GOT3 (cell line): Measurements from ENCODE around the gene GOLGA8J.
"Not testable (repeated sequence)": the region's sequence is repeated elsewhere in the genome, so short reads cannot be mapped to it uniquely, and the experiment has no call there.

Source experiments
- DNase-seq: peaks from one replicate; lab custom pipeline; 2025; ENCODE audit warnings: mixed read lengths; lab: John Stamatoyannopoulos, UW

Gene GOLGA8J, protein sequence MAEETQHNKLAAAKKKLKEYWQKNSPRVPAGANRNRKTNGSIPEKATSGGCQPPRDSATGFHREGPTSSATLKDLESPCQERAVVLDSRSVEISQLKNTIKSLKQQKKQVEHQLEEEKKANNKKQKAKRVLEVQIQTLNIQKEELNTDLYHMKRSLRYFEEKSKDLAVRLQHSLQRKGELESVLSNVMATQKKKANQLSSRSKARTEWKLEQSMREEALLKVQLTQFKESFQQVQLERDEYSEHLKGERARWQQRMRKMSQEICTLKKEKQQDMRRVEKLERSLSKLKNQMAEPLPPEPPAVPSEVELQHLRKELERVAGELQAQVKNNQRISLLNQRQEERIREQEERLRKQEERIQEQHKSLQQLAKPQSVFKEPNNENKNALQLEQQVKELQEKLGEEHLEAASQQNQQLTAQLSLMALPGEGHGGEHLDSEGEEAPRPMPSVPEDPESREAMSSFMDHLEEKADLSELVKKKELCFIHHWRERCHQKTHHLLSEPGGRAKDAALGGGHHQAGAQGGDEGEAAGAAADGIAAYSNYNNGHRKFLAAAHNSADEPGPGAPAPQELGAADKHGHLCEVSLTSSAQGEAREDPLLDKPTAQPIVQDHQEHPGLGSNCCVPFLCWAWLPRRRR

DNA sequence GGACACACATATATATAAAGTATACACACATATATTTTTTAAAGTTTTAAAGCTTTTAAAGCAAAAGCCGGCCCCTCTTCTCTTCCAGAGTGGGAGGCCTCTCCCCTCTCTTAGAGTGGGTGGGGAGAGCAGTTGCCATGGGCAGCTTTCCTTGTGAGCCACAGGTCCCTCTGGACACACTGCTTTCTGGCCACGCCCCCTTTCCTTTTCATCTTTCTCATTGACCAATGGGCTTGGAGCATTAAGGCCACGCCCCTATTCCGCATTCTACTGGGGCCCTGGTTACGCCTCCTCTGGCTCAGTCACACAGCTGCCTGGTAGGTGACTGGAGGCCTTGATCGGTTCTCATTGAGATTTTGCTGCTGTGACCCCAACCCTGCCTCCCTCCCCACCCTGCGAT, at the start of gene GOLGA8J:
GOLGA8J (plus strand) TSS at position 301 of the 400 bp plus-strand sequence; CDS start at position 399, 98 bp downstream.
- not testable (repeated sequence) for DNase-seq

DNA sequence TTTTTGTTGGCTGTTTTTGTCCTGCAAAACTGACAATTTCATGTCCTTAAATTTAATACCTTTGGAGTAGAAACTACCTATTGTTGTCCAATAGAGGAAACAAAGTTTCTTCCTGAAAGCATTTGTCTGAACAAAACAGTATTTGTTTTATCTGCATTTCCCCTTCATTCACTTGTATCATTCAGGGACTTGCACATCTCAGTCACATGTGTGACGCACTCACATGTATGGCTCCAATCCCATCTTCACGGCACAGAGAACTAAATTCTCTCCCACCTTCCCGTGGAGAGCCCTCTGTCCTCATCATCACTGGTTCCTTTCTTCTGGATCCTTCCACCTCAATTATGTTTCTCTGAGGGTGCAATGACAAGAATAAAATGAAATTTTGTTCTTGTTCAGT, 49.5 kb upstream of the GOLGA8J start:
- no peak for DNase-seq

DNA sequence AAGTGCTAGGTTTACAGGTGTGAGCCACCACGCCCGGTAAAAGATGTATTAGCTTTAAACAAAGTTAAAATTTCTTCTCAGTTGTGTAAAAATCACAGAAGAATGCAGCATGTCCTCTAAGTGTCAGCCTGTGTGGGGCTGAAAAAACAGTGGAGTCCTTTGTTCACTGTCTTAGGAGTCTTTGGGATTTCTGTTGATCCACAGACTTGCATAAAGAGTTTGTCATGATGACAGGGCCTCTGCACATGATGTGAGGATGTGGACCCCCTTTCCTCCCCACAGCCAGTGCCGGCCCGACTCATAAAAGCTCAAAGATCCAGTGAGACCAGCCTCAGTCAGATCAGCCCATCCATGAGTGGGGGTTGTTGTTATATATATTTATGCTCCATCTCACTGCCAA, 49.0 kb upstream of the GOLGA8J start:
- no peak for DNase-seq

DNA sequence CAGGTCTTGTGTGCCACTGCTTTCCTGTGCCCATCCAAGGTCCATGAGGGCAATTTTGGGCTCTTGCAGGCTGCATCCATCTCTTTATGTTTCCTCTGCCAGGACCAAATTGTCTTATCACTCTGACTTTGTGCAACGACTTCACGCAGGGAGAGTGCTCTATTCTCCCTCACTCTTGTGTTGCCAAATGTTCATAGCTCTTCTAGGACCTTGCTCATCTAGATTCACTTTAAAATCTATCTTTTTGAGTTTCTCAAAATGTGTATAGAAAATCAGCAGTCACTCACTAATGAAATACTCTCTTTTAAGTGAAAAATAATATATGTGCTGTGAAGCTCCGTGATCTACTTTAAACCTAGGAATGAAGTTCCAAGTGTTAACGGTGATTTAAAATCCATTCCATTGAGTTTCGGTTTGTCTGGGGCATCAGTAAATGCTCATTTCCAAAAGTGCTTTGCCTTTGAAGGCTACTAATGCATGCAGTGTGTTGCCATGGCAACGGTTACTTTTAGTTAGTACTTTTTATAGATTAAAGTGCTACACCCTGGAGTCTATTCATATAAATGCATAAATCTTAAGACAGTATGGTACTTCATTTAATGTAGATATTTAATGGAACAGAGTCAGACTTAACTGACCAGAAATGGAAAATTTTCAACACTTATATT, 46.6 kb upstream of the GOLGA8J start:
- no peak for DNase-seq

DNA sequence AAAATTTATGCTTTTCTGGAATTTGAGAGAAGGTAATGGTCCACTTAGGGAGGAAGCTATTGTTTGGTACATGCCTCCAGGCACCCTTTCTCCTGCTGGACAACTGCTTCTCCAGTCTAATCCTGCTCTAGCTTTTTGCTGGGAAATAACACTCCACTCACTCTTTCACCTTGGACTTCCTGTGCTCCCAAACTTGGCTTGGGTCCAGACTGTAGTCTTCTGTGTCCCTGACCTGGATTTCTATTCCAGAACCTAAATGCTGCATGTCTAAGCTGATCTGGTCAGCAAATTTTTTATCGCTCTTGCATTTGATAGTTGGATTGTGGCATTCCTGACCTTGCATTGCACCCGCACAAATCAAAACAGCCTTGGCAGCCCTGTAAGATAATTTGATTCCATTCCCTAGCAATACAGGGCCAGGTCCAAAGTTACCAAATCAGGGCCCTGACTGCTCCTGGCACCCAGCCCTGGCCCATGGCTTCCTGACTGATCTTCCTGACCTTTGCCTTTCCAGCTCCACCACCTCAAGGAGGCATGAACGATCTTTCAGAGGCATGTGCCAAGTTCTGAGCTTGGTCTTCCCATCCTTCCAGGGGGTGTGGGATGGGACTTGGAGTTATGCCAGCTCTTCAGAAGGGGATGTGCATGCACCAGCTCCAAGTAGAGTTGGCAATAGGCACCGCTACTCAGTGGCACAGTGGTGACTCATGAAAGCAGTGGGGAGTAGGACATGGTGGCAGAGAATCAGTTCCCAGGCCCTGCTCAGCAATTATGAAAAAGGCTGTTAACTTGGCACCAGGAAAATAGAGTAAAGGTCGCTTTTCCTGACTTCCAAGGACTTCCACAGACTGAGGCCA, 43.9 kb upstream of the GOLGA8J start:
- no peak for DNase-seq

DNA sequence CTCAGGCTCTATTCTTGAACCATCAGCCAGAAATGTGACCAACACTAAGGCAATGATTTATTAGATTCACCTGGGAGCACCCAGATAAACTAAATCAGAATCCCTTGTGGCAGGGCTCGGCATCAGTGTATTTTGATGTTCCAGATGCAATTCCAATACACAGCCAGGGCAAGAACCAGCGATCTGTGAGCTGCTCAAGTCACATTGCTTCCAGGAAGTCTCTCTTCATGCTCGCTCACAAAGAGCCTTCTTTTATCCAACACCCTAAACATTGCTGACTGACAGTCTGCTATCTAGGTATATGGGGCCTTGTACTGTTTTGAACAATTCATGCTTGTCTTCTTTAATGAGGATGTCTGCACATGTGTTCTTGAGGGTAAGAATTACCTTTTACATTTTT, 40.9 kb upstream of the GOLGA8J start:
- DNase-seq = no peak

DNA sequence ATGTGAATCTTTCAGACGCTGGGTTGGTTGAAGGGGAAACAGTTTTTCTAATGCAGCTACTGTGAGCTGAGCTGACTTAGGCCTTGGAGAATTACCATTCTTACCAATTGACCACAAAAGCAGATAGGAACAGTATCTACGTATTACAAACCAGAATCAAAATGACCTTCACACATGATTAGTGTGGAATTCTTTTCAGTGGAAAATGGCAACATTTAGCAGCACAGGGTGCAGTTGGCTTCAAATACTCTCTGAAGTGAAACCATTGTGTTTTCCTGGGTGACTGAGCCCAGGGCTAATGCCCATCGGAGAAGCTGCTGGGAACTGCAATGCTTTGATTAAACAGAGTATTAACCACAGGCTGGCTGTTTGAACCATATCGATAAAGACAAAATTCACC, 40.2 kb upstream of the GOLGA8J start:
- DNase-seq = no peak

DNA sequence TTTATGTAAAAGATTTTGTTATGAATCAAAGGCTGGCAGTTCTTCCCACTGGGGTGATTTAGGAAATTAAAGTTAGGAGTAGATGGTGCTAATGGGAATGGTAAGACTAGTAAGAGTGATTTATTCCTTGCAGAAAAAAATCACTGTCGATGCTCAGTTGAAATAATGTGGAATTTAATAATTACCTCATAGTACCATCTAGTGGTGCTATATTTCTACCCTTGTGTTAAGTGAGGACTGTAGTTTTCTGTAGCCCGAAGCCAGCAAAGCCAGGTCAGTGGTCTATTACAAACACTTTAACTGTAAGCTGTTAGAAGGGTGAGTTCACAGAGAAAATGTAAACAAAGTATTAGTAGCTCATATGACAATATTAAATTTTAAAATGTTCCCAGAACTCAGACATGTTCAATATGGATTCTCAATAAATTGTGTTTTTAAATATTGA, 39.5 kb upstream of the GOLGA8J start:
- DNase-seq = no peak

DNA sequence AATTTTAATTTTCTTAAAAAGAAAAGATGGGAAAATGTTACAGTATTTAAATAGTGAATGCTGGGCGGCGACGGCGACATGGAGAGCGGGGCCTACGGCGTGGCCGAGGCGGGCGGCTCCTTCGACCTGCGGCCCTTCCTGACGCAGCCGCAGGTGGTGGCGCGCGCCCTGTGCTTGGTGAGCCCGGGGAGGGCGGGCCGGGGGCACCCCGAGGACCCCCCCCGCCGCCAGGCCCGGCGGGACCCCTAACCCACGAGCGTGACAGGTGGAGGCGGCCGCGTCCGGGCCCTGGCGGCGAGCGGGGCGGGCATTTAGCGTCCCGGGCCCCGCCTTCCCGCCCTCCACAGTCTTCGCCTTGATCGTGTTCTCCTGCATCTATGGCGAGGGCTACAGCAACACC, 38.4 kb upstream of the GOLGA8J start:
- DNase-seq = no peak

DNA sequence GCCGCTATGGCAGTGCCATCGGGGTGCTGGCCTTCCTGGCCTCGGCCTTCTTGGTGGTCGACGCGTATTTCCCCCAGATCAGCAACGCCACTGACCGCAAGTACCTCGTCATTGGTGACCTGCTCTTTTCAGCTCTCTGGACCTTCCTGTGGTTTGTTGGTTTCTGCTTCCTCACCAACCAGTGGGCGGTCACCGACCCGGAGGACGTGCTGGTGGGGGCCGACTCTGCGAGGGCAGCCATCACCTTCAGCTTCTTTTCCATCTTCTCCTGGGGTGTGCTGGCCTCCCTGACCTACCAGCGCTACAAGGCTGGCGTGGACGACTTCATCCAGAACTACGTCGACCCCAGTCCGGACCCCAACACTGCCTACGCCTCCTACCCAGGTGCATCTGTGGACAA, 37.9 kb upstream of the GOLGA8J start:
- DNase-seq = not testable (repeated sequence)

DNA sequence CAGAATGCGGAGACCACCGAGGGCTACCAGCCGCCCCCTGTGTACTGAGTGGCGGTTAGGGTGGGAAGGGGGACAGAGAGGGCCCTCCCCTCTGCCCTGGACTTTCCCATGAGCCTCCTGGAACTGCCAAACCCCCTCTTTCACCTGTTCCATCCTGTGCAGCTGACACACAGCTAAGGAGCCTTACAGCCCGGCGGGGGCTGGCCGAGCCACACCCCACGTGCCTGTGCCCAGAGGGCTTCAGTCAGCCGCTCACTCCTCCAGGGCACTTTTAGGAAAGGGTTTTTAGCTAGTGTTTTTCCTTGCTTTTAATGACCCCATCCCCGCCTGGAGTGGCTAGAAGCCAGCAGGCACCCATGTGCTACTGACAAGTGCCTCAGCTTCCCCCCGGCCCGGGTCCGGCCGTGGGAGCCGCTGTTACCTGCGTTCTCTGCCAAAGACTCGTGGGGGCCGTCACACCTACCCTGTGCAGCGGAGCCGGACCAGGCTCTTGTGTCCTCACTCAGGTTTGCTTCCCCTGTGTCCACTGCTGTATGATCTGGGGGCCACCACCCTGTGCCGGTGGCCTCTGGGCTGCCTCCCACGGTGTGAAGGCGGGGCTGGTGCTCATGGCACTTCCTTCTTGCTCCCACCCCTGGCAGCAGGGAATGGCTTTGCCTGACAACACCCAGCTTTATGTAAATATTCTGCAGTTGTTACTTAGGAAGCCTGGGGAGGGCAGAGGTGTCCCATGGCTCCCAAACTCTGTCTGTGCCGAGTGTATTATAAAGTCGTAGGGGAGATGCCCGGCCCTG, 37.3 kb upstream of the GOLGA8J start:
- not testable (repeated sequence) for DNase-seq

DNA sequence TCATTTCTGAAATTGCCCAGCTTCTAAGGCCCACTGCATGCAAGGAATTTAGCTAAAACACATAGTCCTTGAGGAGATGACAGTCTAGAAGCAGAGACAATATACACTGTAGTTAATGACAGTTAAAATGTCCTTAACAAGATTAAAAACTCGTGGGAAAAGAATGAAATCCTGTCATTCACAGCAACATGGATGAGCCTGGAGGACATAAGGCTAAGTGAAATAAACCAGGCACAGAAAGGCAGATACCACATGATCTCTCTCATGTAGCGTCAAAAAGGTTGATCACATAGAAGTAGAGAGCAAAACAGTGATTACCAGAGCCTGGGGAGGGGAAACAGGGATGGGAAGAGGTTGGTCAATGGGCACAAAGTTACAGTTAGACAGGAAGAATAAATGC, 36.3 kb upstream of the GOLGA8J start:
- no peak for DNase-seq

DNA sequence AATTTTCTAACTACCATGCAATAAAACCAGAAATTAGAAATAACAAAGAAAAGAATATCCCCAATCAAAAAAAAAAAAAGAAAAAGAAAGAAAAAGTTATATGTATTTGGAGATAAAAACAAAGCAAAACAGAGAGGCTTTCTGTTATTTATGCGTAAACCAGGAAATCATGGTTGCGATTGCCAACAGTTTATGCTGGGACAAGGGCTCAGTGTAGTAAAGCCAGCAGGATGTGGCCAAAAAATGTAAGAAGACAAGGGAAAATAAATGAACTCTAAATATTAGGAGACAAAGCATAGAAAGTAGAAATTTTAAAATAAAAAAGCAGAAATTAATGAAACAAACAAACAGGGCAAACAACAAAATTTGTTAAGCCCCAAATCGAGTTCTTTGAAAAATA, 27.2 kb upstream of the GOLGA8J start:
- DNase-seq = no peak

DNA sequence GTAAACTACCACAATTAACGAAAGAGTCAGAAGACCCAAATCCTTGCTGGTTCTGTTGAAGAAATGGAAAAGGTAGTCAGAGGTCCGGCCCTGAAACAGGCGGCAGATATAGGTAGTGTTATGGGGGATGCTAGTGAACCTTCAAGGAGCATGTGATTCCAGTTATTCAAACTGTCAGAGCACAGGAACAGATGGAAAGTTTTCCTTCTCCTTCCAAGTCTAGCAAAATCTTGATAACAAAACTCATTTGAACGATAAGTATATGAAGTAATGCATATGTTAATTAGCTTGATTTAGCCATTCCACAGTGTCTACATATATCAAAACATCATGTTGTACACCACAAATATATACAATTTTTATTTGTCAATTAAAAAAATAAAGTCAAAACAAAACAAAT, 26.6 kb upstream of the GOLGA8J start:
- no peak for DNase-seq

DNA sequence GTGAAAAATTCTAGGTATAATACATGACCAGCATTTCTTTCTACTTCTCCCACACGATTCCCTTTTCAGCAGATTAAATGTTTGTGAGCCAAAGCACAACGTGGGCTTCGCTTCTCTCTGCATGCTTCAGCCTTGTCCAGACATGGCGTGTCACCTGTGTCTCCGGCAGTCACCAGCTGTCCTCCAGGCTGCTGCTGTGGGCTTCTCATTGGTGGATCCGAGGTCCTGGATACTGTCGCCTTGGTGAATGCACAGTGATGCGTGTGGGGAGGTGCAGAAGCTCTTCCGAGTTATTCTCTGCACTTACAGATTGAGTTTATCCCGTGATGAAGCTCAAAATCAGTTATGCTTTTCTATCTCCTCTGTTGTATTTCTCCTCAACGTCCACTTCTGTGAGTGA, 23.0 kb upstream of the GOLGA8J start:
- DNase-seq = no peak

DNA sequence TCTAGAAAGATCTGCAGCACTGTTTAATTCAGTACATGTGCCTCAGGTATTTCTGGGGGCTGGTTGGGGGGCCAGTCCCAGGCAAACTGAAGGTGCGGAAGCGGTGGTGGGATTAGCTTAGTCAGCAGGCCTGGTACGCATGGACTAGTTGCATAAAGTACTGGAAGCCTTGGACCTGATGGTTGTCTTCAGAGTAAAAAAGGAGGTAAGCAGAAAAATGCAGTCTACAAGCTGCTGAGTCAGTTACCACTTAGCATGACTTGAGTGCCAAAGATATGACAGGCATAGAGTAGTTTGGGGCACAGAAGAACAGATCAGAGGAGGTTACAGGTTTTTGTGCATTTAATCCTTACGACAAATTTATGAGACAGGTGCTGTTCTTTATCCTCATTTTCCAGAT, 19.9 kb upstream of the GOLGA8J start:
- no peak for DNase-seq

DNA sequence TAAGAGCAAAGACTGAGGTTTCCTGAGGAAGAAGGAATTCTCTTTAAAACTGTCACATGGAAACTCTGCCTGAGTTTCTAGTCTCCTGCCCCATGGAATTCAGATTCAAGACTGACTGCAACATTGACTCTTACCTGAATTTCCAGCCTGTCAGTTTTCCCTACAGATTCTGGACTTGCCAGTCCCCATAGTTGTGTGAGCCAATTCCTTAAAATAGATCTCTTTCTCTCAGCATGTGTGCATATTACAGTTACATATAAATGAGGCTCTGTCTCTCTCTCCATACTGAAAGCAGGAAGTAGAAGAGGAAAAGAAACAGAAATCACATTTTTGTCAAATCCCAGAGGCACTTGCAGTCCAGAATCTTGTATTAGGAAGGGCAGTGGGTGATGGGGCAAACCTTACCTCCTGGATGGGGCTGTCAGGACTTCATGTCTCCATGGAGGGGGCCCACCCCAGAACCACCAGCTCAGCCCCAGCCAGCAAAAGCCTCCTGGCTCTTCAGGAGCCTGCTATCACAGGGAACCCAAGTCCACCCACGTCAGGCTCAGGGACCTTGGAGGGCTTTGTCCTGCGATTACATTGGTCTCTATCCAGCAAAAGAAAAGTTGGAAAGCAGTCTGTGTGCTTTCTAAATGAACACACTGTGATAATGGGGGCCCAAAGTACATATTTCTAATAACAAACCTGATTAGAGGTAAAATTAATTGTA, 18.8 kb upstream of the GOLGA8J start:
- DNase-seq = no peak

DNA sequence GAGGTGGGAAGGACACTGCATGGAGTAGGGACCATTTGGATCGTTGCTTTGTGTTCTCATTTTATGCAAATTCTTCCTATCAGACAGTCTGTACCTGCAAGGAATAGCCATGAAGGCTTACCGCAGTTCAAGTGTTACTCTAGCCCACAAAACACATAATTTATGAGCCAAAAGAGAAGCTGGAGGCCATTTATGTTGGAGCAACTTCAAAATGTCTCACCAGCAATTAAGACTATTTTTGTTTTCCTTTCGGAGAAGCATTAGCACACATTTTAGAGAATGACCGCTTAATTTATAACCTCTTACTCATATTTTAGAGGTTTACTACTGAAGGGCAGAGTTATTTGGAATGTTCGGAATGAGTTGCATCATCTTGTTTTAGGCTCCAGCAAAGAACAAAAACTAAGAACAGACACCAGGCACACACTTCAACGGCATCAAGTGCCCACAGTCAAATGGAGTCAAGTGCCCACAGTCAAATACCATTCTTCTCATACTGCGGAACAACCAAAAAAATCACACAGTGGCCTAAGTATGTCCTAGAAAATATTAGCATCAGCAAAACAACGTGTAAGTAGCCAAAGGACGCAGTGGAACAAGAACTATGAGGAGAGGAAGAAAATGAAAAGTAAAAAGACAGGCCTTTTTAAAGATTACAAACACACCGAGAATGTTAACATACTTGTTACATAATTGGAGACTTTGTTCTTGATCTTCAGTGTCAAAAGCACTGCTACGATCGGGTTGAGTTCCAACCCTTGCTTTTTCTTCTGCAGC, 17.5 kb upstream of the GOLGA8J start:
- DNase-seq = no peak

DNA sequence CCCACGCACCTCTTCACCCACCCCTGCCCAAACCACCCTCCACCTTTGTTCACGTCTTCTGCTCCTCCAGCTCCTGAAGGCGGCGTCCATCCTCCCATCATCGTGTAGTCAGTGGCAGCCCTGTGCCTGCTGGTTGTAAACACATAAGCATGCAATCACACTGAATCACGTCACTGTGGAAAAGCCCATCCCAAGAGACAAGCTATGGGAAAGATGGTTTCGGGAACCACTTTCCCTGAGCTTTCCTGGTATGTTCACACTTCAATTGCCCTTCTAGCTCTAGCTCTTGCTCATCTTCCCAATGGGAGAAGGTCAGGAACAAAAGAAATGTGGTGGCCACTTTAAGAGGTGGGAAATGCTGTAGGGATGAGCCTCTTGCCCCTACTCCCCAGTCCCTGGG, 14.4 kb upstream of the GOLGA8J start:
- DNase-seq = no peak

DNA sequence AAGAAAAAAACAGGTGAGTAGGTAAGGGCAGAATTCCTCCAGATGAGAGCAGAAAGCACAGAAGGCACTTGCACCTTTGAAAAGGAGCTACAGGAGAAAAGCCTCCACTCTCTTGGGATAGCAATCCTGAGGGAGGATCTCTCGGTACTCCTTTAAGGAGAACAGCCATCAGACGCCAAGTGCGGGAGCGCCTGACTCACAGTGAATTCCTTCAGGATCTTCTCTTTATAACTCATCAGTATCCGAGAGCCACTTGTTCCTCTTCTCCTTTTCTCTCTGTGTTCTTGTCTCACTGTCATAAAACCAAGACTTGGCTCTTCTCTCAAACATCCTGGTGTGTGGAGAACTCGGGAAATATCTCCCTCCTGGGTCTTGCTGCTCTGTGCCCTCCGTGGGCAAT, 10.1 kb upstream of the GOLGA8J start:
- DNase-seq = no peak
